Stimulated activated CD8-positive, alpha-beta memory T cell treated with anti-CD3 and anti-CD28 coated beads, Interleukin-15, amount 100 ng/mL, for 48 hours (primary cell): ENCODE data around the gene CCDC144A.
"Not testable (repeated sequence)": the region's sequence is repeated elsewhere in the genome, so short reads cannot be mapped to it uniquely, and the experiment has no call there.

Experiments used
- DNase-seq, 2 donors: peaks; one replicate each; pipeline ENCODE4 v3.0.0-alpha.2; 2020; ENCODE audit warnings: low read depth in 2 of 2

The CCDC144A gene

GRCh38 chr17:16820161-16820877 lies 130.3 kb downstream of the CCDC144A start:
- DNase-seq = no peak

- no peak for DNase-seq
Observed at GRCh38 chr17:16820979-16821543, 131.0 kb downstream of the CCDC144A start.

- DNase-seq = not testable (repeated sequence)
Observed at GRCh38 chr17:16822133-16822532, 132.1 kb downstream of the CCDC144A start.

GRCh38 chr17:16823768-16824406 lies 133.8 kb downstream of the CCDC144A start:
- DNase-seq = not testable (repeated sequence)
